ENCODE data around the gene SSMEM1. TPM values are rescaled to one million over a fixed set of nuclear protein-coding genes. Genes with fewer than 3 reads are reported as not detected.
"Not testable (repeated sequence)": the region's sequence is repeated elsewhere in the genome, so short reads cannot be mapped to it uniquely, and the experiment has no call there.

SSMEM1 gene
- total RNA-seq, 1 donor from 2014 or later: not detected

DNA sequence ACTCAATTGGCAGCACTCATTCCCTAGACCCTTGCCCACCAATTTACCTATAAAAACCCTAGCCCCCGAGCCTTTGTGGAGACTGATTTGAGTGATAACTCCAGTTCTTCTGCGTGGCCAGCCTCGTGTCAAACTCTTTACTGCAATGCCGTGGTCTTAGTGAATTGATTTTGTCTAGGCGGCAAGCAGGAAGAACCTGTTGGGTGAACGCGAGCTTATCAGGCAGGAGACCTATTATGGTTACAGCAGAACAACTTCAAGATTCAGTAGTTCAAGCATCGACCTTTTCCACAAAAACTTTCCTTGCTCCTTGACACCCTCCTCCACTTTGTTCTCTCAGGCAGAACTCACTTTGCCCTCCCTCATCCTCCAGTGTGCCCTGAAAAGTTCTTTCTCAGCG, 12.2 kb downstream of the SSMEM1 start:
- no peaks in the 10 kb centered on the region for H3K27me3 Mint-ChIP-seq (ENCODE audit: unreplicated experiment)
- no peaks in the 10 kb centered on the region for H3K36me3 Mint-ChIP-seq (ENCODE audit: unreplicated experiment)
- H3K4me3 Mint-ChIP-seq (ENCODE audit: unreplicated experiment): no peak overlapping the region
- no peaks in the 10 kb centered on the region for H3K4me1 Mint-ChIP-seq (ENCODE audit: unreplicated experiment)
- DNase-seq (ENCODE audit: extremely low spot score, unreplicated experiment): no peak
- H3K27ac Mint-ChIP-seq (ENCODE audit: unreplicated experiment): no peak overlapping the region
- no peaks in the 10 kb centered on the region for H3K9me3 Mint-ChIP-seq (ENCODE audit: unreplicated experiment)
- TF ChIP-seq, protein P1, sequence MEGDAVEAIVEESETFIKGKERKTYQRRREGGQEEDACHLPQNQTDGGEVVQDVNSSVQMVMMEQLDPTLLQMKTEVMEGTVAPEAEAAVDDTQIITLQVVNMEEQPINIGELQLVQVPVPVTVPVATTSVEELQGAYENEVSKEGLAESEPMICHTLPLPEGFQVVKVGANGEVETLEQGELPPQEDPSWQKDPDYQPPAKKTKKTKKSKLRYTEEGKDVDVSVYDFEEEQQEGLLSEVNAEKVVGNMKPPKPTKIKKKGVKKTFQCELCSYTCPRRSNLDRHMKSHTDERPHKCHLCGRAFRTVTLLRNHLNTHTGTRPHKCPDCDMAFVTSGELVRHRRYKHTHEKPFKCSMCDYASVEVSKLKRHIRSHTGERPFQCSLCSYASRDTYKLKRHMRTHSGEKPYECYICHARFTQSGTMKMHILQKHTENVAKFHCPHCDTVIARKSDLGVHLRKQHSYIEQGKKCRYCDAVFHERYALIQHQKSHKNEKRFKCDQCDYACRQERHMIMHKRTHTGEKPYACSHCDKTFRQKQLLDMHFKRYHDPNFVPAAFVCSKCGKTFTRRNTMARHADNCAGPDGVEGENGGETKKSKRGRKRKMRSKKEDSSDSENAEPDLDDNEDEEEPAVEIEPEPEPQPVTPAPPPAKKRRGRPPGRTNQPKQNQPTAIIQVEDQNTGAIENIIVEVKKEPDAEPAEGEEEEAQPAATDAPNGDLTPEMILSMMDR (IDR thresholded peaks at IDR 0.05): no peak

DNA sequence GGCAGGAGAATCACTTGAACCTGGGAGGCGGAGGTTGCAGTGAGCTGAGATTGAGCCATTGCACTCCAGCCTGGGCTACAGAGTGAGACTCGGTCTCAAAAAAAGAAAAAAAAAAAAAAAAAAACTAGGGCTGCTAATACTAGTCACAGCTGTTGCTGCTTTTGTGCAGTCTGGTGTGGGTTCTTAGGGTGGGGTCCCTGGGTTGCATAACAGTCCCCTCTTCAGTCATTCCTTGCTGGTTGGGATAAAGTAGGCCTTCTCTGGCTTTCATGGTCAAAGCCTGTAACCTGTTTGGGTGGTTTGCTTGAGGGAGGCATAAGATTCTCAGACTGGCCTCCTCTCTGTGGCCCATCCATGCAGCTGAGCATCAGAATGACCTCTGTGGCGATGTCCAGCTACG, 14.1 kb downstream of the SSMEM1 start:
- no peaks in the 10 kb centered on the region for H3K9me3 Mint-ChIP-seq (ENCODE audit: unreplicated experiment)
- H3K27me3 Mint-ChIP-seq (ENCODE audit: unreplicated experiment): no peaks in the 10 kb centered on the region
- H3K27ac Mint-ChIP-seq (ENCODE audit: unreplicated experiment): no peak overlapping the region
- no peaks in the 10 kb centered on the region for H3K4me1 Mint-ChIP-seq (ENCODE audit: unreplicated experiment)
- no peaks in the 10 kb centered on the region for H3K36me3 Mint-ChIP-seq (ENCODE audit: unreplicated experiment)
- H3K4me3 Mint-ChIP-seq (ENCODE audit: unreplicated experiment): no peak overlapping the region
- no peak for DNase-seq (ENCODE audit: extremely low spot score, unreplicated experiment)
- TF ChIP-seq, protein P1 (IDR thresholded peaks at IDR 0.05): no peak

DNA sequence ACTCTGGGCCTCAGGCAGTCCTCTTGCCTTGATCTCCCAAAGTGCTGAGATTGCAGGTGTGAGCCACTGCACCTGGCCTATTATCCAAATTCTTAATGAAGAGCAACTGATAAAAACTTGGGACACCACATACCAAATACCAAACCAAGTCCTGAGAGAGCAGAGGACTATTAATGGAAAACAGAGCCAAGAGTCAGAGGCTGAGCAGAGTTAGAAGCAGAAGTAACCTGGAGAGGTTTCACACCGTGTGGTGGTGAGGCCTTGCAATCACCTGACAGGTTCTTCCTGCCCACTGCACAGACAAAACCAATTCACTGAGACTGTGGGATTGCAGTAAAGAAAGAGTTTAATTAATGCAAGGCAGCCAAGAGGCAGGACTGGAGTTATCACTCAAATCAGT, 16.0 kb downstream of the SSMEM1 start:
- no peaks in the 10 kb centered on the region for H3K27me3 Mint-ChIP-seq (ENCODE audit: unreplicated experiment)

DNA sequence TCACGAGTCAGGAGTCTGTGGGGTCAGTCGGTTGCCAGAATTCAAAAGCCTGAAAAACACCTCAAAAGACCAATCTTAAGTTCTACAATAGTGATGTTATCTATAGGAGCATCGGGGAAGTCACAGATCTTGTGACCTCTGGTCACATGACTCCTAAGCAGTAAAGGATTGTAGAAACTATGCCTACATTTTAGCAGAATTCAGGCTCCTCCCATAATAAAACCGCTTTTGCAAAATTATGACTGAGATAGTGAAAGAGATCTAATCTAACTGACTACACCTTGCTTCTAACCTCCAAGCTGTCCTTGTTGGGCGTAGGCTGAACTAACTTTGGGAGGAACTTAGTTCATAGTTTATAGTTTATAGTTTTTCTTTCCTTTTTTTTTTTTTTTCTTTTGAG, 16.6 kb downstream of the SSMEM1 start:
- no peaks in the 10 kb centered on the region for H3K9me3 Mint-ChIP-seq (ENCODE audit: unreplicated experiment)
- H3K4me3 Mint-ChIP-seq (ENCODE audit: unreplicated experiment): no peak overlapping the region
- no peaks in the 10 kb centered on the region for H3K36me3 Mint-ChIP-seq (ENCODE audit: unreplicated experiment)
- no peak for DNase-seq (ENCODE audit: extremely low spot score, unreplicated experiment)
- H3K4me1 Mint-ChIP-seq (ENCODE audit: unreplicated experiment): no peaks in the 10 kb centered on the region
- no peak overlapping the region for H3K27ac Mint-ChIP-seq (ENCODE audit: unreplicated experiment)
- no peaks in the 10 kb centered on the region for H3K27me3 Mint-ChIP-seq (ENCODE audit: unreplicated experiment)
- TF ChIP-seq, protein P1 (IDR thresholded peaks at IDR 0.05): no peak

More for the DNA sequence above, 16.0 kb downstream of the SSMEM1 start:
- H3K36me3 Mint-ChIP-seq (ENCODE audit: unreplicated experiment): no peaks in the 10 kb centered on the region
- no peak overlapping the region for H3K4me3 Mint-ChIP-seq (ENCODE audit: unreplicated experiment)
- no peak overlapping the region for H3K27ac Mint-ChIP-seq (ENCODE audit: unreplicated experiment)
- TF ChIP-seq, protein P1 (IDR thresholded peaks at IDR 0.05): no peak
- no peaks in the 10 kb centered on the region for H3K4me1 Mint-ChIP-seq (ENCODE audit: unreplicated experiment)
- DNase-seq (ENCODE audit: extremely low spot score, unreplicated experiment): no peak
- H3K9me3 Mint-ChIP-seq (ENCODE audit: unreplicated experiment): no peaks in the 10 kb centered on the region

DNA sequence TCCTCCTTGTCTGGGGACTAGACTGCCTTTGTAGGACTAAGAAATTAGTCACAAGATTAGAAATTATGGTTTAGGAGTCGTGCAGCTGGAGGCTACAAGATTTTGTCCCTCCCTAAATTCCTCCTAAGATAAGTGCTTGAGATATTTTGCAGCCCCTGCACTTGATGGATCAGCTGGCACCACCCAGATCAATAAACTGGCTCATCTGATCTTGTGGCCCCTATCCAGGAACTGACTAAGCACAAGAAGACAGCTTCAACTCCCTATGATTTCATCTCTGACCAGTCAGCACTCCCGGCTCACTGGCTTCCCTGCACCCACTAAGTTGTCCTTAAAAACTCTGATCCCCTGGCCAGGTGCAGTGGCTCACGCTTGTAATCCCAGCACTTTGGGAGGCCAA, 17.3 kb downstream of the SSMEM1 start:
- H3K27ac Mint-ChIP-seq (ENCODE audit: unreplicated experiment); H3K9me3 Mint-ChIP-seq (ENCODE audit: unreplicated experiment): not testable (repeated sequence)

DNA sequence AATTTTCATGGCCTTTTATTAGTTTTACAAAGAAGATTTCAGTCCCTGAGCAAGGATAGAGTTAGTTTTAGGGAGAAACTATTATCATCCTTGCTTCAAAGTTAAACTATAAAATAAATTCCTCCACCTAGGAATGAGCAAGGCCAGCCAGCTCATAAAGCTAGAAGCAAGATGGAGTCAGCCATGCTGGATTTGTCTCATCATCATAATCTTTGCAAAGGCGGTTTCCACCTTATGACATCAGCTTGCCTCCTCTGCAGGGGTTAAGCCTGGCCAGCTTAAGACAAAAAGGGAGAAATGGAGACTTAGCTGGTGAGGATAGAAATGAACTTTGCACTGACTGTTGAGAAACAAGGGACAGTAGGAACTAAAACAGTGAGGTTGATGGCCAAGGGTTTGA, 18.7 kb downstream of the SSMEM1 start:
- H3K36me3 Mint-ChIP-seq (ENCODE audit: unreplicated experiment): no peaks in the 10 kb centered on the region
- TF ChIP-seq, protein P1 (IDR thresholded peaks at IDR 0.05): no peak
- no peak overlapping the region for H3K4me3 Mint-ChIP-seq (ENCODE audit: unreplicated experiment)
- peaks cover 2% of the 10 kb centered on the region for H3K4me1 Mint-ChIP-seq (ENCODE audit: unreplicated experiment)
- H3K27ac Mint-ChIP-seq (ENCODE audit: unreplicated experiment): no peak overlapping the region
- DNase-seq (ENCODE audit: extremely low spot score, unreplicated experiment): no peak
- H3K27me3 Mint-ChIP-seq (ENCODE audit: unreplicated experiment): no peaks in the 10 kb centered on the region
- no peaks in the 10 kb centered on the region for H3K9me3 Mint-ChIP-seq (ENCODE audit: unreplicated experiment)

More for the DNA sequence above, 17.3 kb downstream of the SSMEM1 start:
- not testable (repeated sequence) for H3K4me1 Mint-ChIP-seq (ENCODE audit: unreplicated experiment); H3K36me3 Mint-ChIP-seq (ENCODE audit: unreplicated experiment); DNase-seq (ENCODE audit: extremely low spot score, unreplicated experiment); H3K4me3 Mint-ChIP-seq (ENCODE audit: unreplicated experiment); H3K27me3 Mint-ChIP-seq (ENCODE audit: unreplicated experiment)

Data from osteocyte (in vitro differentiated cells).